ENCODE results near the gene FLRT2.

- TF ChIP-seq, protein P1, sequence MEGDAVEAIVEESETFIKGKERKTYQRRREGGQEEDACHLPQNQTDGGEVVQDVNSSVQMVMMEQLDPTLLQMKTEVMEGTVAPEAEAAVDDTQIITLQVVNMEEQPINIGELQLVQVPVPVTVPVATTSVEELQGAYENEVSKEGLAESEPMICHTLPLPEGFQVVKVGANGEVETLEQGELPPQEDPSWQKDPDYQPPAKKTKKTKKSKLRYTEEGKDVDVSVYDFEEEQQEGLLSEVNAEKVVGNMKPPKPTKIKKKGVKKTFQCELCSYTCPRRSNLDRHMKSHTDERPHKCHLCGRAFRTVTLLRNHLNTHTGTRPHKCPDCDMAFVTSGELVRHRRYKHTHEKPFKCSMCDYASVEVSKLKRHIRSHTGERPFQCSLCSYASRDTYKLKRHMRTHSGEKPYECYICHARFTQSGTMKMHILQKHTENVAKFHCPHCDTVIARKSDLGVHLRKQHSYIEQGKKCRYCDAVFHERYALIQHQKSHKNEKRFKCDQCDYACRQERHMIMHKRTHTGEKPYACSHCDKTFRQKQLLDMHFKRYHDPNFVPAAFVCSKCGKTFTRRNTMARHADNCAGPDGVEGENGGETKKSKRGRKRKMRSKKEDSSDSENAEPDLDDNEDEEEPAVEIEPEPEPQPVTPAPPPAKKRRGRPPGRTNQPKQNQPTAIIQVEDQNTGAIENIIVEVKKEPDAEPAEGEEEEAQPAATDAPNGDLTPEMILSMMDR (IDR thresholded peaks at IDR 0.05): no peak
- no peak for TF ChIP-seq POLR2A (IDR thresholded peaks at IDR 0.05)
Observed at GRCh38 chr14:85596562-85596961, 66.6 kb downstream of the FLRT2 start.

Measured in adrenal gland (tissue), 5 donors.